ENCODE measurements around the gene SPTLC3.

Gene SPTLC3

GRCh38 chr20:13098720-13099355 is 90.1 kb downstream of the SPTLC3 start:
- no peak overlapping the region for H3K4me3 ChIP-seq (ENCODE audit: low read depth, low read length)
- no peak for DNase-seq (ENCODE audit: low read depth)
- in situ Hi-C loops (cut with HindIII; ENCODE audit: low sequenced_read_pairs) = no loop called here
- TF ChIP-seq CTCF (IDR thresholded peaks at IDR 0.05; ENCODE audit: low read depth, low read length, missing control alignments) = no peak

GRCh38 chr20:13099676-13100075 is 90.9 kb downstream of the SPTLC3 start:
- in situ Hi-C loops (cut with HindIII; ENCODE audit: low sequenced_read_pairs) = no loop called here
- no peak for TF ChIP-seq CTCF (IDR thresholded peaks at IDR 0.05; ENCODE audit: low read depth, low read length, missing control alignments)
- no peak for DNase-seq (ENCODE audit: low read depth)
- no peak overlapping the region for H3K4me3 ChIP-seq (ENCODE audit: low read depth, low read length)

GRCh38 chr20:13101276-13101675 is 92.5 kb downstream of the SPTLC3 start:
- no peak overlapping the region for H3K4me3 ChIP-seq (ENCODE audit: low read depth, low read length)
- in situ Hi-C loops (cut with HindIII; ENCODE audit: low sequenced_read_pairs) = no loop called here
- no peak for DNase-seq (ENCODE audit: low read depth)
- TF ChIP-seq CTCF (IDR thresholded peaks at IDR 0.05; ENCODE audit: low read depth, low read length, missing control alignments) = no peak

GRCh38 chr20:13101706-13102105 is 92.9 kb downstream of the SPTLC3 start:
- in situ Hi-C loops (cut with HindIII; ENCODE audit: low sequenced_read_pairs) = no loop called here
- no peak for DNase-seq (ENCODE audit: low read depth)
- no peak overlapping the region for H3K4me3 ChIP-seq (ENCODE audit: low read depth, low read length)
- TF ChIP-seq CTCF (IDR thresholded peaks at IDR 0.05; ENCODE audit: low read depth, low read length, missing control alignments) = no peak

- no peak for TF ChIP-seq CTCF (IDR thresholded peaks at IDR 0.05; ENCODE audit: low read depth, low read length, missing control alignments)
- in situ Hi-C loops (cut with HindIII; ENCODE audit: low sequenced_read_pairs) = no loop called here
- no peak for DNase-seq (ENCODE audit: low read depth)
- H3K4me3 ChIP-seq (ENCODE audit: low read depth, low read length) = no peak overlapping the region
These were observed 93.5 kb downstream of the SPTLC3 start for GRCh38 chr20:13102237-13102636.

- no peak for TF ChIP-seq CTCF (IDR thresholded peaks at IDR 0.05; ENCODE audit: low read depth, low read length, missing control alignments)
- in situ Hi-C loops (cut with HindIII; ENCODE audit: low sequenced_read_pairs) = no loop called here
- no peak overlapping the region for H3K4me3 ChIP-seq (ENCODE audit: low read depth, low read length)
- DNase-seq (ENCODE audit: low read depth) = no peak
These were observed 93.9 kb downstream of the SPTLC3 start for GRCh38 chr20:13102694-13103093.

Data from astrocyte of the cerebellum (primary cell).